Effector memory CD4-positive, alpha-beta T cell (primary cell): ENCODE results near the gene IGSF21.

Experiments
- DNase-seq, 3 donors: peaks; one replicate each; pipeline ENCODE4 v3.0.0-alpha.2; 2020
- H3K27ac ChIP-seq: 2 replicates; pipeline ENCODE4 v1.7.0; 2013; ENCODE audit warnings: mild to moderate bottlenecking, low read length, moderate library complexity; ENCODE audit not compliant: insufficient read depth, poor library complexity, severe bottlenecking
- H3K27me3 ChIP-seq: replicated peaks from 2 replicates; pipeline ENCODE4 v1.7.0; 2013; ENCODE audit warnings: mild to moderate bottlenecking, low read length; ENCODE audit not compliant: insufficient read depth, control insufficient read depth, poor library complexity, severe bottlenecking
- H3K36me3 ChIP-seq: 2 replicates; pipeline ENCODE4 v1.7.0; 2013; ENCODE audit warnings: mild to moderate bottlenecking, low read length, moderate library complexity; ENCODE audit not compliant: control insufficient read depth, insufficient read depth
- H3K4me1 ChIP-seq: 2 replicates; pipeline ENCODE4 v1.7.0; 2013; ENCODE audit warnings: low read length, mild to moderate bottlenecking; ENCODE audit not compliant: control insufficient read depth, insufficient read depth, poor library complexity, severe bottlenecking
- H3K4me3 ChIP-seq: 2 replicates; pipeline ENCODE4 v1.7.0; 2013; ENCODE audit warnings: low read length, low read depth, mild to moderate bottlenecking; ENCODE audit not compliant: insufficient read depth, poor library complexity, severe bottlenecking
- H3K9me3 ChIP-seq: 2 replicates; pipeline ENCODE4 v1.7.0; 2013; ENCODE audit warnings: mild to moderate bottlenecking, low read length, moderate library complexity; ENCODE audit not compliant: control insufficient read depth

The IGSF21 gene

DNA sequence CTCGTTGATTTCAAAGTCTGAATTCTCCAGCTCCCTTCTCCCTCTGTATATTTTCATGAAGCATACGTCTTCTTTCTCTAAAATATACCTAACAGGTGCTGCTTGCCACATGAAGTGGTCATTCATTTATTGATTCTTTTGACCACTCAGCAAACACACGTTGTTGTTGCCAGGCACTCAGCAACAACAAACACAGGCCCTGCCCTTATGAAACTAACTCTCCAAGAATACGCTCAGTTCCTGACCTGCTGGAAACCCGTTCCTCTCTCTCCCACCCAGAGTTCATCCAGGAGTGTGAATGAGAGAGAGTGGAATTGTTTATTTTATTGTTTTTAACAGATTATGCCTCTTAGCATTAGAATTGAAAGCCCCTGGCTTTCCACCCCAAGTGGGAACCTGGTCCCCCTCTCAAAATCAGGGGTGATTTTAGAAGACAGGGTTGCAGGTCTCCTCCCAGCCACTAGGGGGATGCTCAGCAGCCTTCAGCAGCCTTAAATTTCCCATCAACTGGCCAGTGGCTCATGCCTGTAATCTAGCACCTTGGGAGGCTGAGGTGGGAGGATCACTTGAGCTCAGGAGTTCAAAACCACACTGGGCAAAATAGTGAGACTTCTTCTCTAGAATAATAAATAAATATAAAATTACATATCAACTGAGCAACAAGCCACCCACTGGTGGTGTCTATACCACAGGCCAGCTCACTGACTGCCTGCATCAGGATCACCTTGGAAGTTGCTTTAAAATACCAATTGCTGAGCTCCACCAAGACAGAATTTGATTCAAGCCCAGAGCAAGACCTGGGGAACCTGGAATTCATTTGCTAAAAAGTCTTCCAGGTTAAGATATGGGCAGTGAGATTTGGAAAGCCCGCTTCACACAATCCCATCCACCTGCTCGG is 192.1 kb downstream of the IGSF21 start:
- no peak for DNase-seq
- Histone ChIP-seq H3K36me3 (no peaks in the 10 kb centered on the region), H3K27ac (no peak overlapping the region), H3K4me3 (no peak overlapping the region), H3K9me3 (no peaks in the 10 kb centered on the region), H3K4me1 (no peaks in the 10 kb centered on the region), H3K27me3 (no peaks in the 10 kb centered on the region)

DNA sequence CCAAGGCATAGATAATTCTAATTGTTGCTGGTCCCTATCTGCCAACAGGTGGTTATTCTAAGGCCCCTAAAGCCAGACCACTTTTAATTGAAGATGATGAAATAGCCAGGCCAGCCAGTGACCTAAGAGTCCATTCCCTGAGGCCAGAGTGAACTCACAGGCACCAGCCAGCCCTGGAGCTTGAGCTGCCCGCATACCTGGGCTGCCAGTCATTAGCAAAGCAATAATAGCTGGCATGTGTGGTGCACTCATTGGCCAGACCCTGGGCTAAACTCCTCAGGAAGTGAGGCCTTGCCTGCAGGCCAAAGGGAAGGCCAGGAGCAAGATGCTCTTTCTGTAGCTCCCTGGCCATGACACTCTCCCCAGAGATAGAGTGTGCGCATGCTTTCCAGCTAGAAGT is 192.8 kb downstream of the IGSF21 start:
- no peaks in the 10 kb centered on the region for H3K36me3 ChIP-seq
- H3K27me3 ChIP-seq = no peaks in the 10 kb centered on the region
- H3K4me1 ChIP-seq = no peaks in the 10 kb centered on the region
- no peak overlapping the region for H3K4me3 ChIP-seq
- no peak for DNase-seq
- no peak overlapping the region for H3K27ac ChIP-seq
- H3K9me3 ChIP-seq = no peaks in the 10 kb centered on the region

DNA sequence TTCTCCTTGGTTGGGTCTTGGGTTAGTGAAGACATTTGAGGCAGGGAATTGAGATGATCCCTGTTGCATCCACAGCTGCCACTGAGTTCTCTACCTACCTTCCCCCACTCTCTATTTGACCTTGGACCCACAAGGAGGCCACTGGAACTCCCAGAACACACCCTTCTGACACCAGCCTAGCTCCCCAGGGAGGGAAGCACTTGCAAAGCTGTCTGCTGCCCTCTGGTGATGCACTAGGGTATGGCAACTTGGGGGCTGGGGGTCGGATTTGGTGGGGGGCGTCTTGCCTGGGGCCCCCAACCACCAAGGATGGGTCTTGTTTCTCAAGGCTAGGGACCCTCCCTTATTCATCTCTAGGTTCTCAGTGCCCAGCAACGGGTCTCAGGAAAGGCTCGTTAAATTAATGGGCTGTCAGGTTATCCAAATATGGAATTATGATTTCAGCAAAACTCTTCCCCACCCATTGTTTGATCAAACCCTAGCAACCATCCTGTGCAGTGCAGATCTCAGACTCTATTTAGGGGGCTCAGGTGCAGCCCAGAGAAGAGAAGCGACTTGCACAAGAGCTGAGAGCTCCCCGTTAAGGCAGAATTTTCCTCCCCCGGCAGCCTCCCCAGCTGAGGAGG is 195.3 kb downstream of the IGSF21 start:
- H3K4me3 ChIP-seq = no peak overlapping the region
- H3K4me1 ChIP-seq = no peaks in the 10 kb centered on the region
- no peak for DNase-seq
- H3K27ac ChIP-seq = no peak overlapping the region
- H3K36me3 ChIP-seq = no peaks in the 10 kb centered on the region
- H3K27me3 ChIP-seq = no peaks in the 10 kb centered on the region
- H3K9me3 ChIP-seq = no peaks in the 10 kb centered on the region

DNA sequence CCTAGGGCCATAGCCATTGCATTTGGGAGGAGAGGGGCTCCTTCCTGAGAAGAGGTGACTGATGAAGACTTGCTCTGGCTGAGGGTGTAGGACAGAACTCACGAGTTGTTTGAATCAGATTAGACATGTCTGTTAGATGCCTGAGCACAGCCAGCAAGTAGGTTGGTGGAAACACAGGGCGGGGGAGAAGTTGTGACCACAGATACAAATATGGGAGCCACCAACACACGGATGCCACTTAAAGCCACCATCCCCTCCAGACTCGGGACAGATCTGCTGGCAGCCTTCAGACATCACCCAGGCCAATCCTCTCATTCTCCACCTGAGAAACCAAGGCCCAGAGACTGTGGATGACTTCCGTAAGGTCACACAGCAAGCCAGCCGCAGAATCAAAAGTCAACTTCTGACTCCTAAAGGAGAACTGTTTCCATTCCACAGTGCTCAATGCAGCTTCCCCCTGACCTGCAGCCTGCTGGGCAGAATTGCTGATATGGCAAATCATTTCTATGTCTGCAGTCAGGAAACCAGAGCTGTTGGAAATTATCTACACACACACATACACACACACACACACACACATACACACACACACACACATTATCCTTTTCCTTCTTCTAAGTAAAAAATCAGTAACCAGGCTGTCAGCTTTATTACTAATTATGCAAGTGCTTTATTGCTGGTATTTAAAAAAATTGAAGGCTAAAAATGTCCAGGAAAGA is 196.7 kb downstream of the IGSF21 start:
- no peak overlapping the region for H3K4me3 ChIP-seq
- H3K36me3 ChIP-seq = no peaks in the 10 kb centered on the region
- no peaks in the 10 kb centered on the region for H3K27me3 ChIP-seq
- no peaks in the 10 kb centered on the region for H3K4me1 ChIP-seq
- H3K27ac ChIP-seq = no peak overlapping the region
- no peak for DNase-seq
- H3K9me3 ChIP-seq = no peaks in the 10 kb centered on the region

DNA sequence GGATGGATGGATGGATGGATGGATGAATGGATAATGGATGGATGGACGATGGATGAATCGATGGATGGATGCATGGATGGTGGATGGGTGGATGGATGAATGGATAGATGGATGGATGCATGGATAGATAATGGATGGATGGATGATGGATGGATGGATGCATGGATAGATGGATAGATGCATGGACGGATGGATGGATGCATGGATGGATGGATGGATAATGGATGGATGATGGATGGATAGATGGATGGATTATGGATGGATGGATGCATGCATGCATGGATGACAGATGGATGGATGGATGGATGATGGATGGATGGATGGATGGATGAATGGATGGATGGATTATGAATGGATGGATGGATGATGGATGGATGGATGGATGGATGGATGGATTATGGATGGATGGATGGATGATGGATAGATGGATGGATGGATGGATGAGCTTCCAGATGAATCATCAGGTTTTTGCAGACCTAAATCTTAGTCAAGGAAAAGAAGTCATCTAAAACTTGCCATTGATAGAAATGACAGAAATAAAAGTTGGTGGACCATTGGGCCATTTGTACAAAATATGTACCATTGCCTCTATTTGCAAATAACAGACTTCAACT is 197.7 kb downstream of the IGSF21 start:
- Histone ChIP-seq H3K9me3 (no peaks in the 10 kb centered on the region), H3K36me3 (no peaks in the 10 kb centered on the region), H3K4me1 (no peaks in the 10 kb centered on the region), H3K27ac (no peak overlapping the region), H3K27me3 (no peaks in the 10 kb centered on the region), H3K4me3 (no peak overlapping the region)
- DNase-seq = no peak

DNA sequence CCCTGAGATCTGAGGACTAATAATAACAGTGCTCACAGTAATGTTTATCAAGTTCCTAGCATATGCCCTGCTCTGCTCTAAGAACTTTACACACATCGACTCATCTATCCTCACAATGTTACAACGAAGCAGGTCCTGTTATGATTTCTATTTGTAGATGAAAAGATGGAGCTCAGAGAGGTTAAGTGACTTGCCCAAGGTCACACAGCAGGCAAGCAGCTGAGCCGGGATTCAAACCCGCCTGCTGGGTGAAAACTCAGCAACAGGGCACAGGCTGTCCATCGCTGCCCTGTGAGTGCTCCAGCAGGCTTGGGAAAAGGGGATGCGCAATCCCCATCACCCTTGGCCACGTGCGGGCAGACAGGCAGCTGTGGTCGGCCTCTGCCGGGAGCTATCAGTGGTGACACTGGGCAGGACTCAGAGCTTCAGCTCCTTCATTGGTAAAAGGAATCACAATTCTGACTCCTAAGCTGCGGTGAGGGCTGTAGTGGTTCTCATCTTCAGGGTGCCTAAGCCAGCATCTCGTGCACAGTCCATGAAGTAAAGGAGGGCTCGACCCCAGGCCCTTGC is 199.8 kb downstream of the IGSF21 start:
- no peaks in the 10 kb centered on the region for H3K36me3 ChIP-seq
- H3K4me3 ChIP-seq = no peak overlapping the region
- H3K27me3 ChIP-seq = no peaks in the 10 kb centered on the region
- no peaks in the 10 kb centered on the region for H3K9me3 ChIP-seq
- no peak for DNase-seq
- no peaks in the 10 kb centered on the region for H3K4me1 ChIP-seq
- no peak overlapping the region for H3K27ac ChIP-seq

DNA sequence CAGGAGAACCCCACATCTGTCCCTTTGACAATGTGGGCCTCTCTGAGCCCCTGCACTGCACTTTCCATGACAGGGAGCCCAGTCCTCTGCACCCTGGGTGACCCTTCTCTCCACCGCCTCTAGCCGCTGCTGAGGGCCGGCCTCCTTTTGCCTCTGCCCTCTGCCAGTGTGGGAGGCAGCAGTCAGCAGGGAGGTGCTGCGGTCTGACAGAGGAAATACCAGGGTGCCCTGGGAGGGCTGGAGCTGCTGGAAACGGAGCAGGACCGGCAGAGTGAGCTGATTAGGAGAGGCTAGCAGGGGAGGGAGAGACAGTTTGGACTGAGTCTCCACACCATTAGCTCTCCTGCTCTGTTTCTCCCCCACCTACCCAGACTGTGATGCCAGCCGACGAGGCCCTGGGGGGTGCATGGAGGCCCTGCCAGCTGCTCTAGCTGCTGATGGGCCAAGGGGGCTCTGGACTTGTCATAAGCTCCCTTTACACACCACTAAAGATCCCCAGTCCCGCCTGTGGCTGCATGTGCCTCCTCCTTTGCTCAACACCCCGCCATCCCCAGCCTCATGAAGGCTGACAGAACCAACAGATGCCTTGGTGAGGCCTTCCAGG is 202.1 kb downstream of the IGSF21 start:
- no peak overlapping the region for H3K27ac ChIP-seq
- no peaks in the 10 kb centered on the region for H3K4me1 ChIP-seq
- H3K27me3 ChIP-seq = no peaks in the 10 kb centered on the region
- no peaks in the 10 kb centered on the region for H3K36me3 ChIP-seq
- no peaks in the 10 kb centered on the region for H3K9me3 ChIP-seq
- no peak overlapping the region for H3K4me3 ChIP-seq
- DNase-seq = no peak

DNA sequence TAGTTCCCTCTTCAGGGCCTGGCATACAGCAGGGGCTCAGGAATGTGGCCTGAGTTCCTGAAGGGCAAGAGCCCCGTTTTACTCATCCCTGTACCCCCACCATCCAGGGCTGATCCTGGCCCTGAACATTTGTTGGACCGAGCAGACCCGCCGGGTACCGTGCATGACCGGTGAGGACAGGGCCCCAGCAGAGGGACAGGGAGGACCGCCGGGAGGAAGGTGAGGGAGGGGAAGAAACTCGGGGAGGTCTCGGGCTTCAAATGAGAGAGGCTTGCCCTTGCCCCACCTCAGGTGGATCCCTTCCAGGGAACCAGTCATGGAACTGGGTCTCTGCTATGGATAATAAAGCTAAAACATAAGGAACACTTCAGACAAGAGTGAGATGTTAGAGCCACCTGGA is 205.4 kb downstream of the IGSF21 start:
- no peaks in the 10 kb centered on the region for H3K4me1 ChIP-seq
- H3K36me3 ChIP-seq = no peaks in the 10 kb centered on the region
- no peak overlapping the region for H3K4me3 ChIP-seq
- H3K9me3 ChIP-seq = no peaks in the 10 kb centered on the region
- no peaks in the 10 kb centered on the region for H3K27me3 ChIP-seq
- no peak overlapping the region for H3K27ac ChIP-seq
- no peak for DNase-seq

DNA sequence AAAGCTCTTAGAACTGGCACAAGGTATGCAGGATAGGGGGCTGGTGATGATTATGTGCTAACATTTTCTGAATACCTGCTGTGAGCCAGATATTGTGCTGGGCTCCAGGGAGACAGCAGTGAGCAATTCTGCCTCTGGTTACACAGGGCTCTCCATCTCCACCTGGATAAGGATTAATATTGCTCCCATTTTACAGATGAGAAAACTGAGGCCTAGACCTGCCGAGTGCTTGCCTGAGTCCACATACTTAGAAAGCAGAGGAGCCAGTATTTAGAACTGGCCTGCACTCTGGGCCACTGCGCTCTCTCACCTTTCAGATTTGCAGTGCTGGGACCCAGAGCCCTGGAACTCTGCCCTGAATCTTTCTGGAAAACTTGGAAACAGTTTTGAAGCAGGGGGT is 205.9 kb downstream of the IGSF21 start:
- H3K27me3 ChIP-seq = no peaks in the 10 kb centered on the region
- no peak for DNase-seq
- no peaks in the 10 kb centered on the region for H3K9me3 ChIP-seq
- H3K4me1 ChIP-seq = no peaks in the 10 kb centered on the region
- H3K36me3 ChIP-seq = no peaks in the 10 kb centered on the region
- no peak overlapping the region for H3K4me3 ChIP-seq
- H3K27ac ChIP-seq = no peak overlapping the region
